K562 treated with DMSO at 1 percent for 24 hours (cell line): ENCODE measurements around the gene STK36. TPM values are rescaled to one million over a fixed set of nuclear protein-coding genes. Genes with fewer than 3 reads are reported as not detected.

ENCODE experiments used
- total RNA-seq: library from RNA; unstranded; fragments of 300-600 nt; gene quantifications from 2 replicates; pipeline ENCODE4 v1.2.3, GENCODE V29; 2022; ENCODE audit warnings: low read depth; ENCODE audit not compliant: insufficient read depth

The STK36 gene, protein sequence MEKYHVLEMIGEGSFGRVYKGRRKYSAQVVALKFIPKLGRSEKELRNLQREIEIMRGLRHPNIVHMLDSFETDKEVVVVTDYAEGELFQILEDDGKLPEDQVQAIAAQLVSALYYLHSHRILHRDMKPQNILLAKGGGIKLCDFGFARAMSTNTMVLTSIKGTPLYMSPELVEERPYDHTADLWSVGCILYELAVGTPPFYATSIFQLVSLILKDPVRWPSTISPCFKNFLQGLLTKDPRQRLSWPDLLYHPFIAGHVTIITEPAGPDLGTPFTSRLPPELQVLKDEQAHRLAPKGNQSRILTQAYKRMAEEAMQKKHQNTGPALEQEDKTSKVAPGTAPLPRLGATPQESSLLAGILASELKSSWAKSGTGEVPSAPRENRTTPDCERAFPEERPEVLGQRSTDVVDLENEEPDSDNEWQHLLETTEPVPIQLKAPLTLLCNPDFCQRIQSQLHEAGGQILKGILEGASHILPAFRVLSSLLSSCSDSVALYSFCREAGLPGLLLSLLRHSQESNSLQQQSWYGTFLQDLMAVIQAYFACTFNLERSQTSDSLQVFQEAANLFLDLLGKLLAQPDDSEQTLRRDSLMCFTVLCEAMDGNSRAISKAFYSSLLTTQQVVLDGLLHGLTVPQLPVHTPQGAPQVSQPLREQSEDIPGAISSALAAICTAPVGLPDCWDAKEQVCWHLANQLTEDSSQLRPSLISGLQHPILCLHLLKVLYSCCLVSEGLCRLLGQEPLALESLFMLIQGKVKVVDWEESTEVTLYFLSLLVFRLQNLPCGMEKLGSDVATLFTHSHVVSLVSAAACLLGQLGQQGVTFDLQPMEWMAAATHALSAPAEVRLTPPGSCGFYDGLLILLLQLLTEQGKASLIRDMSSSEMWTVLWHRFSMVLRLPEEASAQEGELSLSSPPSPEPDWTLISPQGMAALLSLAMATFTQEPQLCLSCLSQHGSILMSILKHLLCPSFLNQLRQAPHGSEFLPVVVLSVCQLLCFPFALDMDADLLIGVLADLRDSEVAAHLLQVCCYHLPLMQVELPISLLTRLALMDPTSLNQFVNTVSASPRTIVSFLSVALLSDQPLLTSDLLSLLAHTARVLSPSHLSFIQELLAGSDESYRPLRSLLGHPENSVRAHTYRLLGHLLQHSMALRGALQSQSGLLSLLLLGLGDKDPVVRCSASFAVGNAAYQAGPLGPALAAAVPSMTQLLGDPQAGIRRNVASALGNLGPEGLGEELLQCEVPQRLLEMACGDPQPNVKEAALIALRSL (N-terminal part only)
- 4.2 and 9.9 TPM in 2 replicates for total RNA-seq

DNA sequence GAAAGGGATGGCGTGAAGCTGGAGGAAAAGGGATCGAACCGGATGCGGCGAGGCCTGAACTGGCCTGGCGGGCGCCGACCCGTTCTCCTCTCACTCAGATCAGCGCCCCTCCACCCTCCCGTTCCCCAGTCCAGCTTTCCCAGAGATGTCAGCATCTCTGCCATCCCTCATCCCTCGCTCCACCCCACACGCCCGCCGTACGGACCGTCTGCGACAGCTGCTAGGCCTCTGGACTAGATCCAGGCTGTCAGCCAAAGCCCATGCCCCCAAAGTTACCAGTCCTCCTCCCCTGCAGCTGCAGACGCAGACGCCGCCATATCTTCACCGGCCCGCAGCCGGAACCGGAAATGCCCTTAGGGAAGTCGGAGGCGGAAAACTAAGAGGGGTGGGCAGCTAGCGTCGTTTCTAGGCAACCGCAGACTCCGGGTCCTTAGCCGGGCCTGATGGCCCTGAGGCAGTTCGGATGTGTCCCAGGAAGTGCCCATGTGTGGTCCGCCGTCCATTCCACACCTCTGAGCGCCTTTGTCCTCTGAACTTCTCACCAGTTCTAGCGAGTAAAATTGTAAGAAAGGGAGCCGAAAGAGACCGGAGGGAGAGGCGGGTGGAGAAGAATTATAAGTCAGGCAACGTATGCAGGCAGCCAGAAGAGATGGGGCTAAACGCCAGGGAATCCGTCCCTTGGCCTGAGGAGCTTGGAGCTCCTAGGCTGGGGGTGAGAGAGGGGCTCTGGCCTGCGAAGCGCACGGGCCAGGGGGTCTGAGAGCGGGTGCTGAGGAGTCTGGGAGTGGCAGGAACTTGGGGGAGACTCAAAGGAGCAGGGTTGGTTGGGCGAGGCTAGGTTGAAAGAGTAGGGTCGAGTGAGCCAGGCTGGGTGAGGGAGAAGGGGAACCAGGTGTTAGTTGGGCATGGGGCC, at the start of gene STK36, which contains the start of gene RNF25:
Gene STK36, plus strand, starts transcription at position 433 of the 913 bp plus-strand sequence. CDS start 744 bp downstream, outside the sequence.
Gene RNF25, minus strand, starts transcription at position 349 of the 913 bp plus-strand sequence. Its CDS starts 32 bp downstream, at position 317.

DNA sequence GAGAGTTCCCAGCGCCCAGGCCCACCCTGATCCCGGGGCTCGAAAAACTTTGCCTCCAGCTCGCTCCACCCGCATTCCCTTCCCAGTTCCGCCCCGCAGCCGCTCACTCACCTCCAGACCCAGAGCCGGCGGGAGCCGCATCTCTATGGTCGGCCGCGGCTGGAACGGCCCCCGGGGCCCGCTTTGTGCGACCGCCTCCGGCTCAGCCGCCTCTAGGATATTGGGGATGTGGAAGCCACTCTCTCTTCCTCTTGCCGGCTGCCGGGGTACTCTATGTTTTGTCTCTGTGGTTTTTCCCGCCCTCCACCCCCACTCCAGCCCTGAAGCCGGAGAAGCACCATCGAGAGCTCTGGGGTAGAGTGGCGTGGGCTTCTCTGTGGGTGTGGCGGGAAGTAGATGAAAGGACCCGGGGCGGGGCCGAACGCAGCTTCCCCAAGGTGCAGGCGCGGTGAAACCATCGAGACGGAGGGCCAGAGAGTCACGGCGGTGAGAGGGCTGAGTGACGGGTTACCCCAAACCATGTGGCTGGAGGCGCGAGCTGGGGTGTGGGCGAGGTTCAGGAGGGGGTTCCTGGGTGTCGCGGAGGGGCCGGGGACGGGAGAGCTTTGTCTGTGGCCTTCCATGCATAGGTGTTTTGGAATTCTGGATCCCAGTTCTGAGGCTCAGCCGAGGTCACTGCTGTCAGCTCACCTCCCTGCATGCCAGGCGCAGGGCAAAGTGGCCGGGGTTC, 12.5 kb upstream of the STK36 start, which contains the start of the genes BCS1L and ZNF142:
Gene BCS1L, plus strand, starts transcription at position 426 of the 730 bp plus-strand sequence. CDS start 1,305 bp downstream, outside the sequence.
Gene ZNF142, minus strand, starts transcription at position 366 of the 730 bp plus-strand sequence. CDS start 3,194 bp downstream, outside the sequence.

DNA sequence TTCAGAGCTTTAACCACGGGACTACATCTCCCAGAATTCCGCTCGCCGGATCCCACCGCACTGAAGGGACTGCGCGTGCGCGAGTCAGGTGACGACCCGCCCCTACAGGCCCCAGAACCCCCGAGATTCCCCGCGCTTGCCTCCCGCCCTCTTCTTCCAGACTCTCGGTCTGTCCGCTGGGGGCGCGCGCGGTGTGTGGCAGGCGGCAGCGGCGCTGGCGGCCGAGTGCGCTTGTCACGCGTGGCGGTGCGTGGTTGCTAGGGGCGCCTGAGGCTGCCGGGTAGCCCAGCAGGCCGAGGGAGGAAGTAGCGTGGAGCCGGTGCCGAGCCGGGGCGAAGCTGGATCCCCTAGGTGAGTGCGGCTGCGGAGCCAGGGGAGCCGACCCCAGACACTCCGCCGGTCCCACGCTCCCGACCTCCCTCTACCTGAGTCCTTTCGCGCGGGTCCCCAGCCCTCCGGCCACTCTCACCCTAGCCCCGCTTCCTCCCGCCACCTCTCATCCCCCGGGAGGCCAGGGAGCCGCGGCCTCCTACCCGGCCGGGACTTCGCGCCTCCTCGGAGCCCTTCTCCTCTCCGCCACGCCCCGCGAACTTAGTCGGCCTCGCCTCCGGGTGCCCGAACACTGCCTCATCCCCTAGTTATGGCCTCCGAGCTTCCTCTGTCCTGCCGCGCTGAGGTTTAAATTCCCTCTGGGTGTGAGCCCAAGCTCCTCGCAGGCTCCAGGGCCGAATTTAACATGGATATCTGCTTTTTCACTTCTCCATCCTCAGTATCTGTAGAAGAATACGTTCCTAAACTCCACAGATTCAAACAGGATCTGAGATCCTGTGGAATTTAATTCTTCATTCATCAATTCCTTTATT, 39.0 kb downstream of the STK36 start, which contains the start of gene TTLL4:
Gene TTLL4, plus strand, starts transcription at position 149 of the 863 bp plus-strand sequence. CDS start 26,842 bp downstream, outside the sequence.

Other genes starting within 250 kb of the STK36 start
- 2.8 and 2.9 TPM in 2 replicates for gene USP37, start 103.7 kb upstream of the STK36 start, total RNA-seq
- gene CNOT9, start 103.2 kb upstream of the STK36 start, total RNA-seq, result 15.4 and 20.9 TPM in 2 replicates
- gene PLCD4, start 64.2 kb upstream of the STK36 start, total RNA-seq, result 0.42 TPM in 1 of 2 replicates, not detected in the other
- gene ZNF142, start 12.5 kb upstream of the STK36 start, total RNA-seq, result 11.0 and 12.2 TPM in 2 replicates
- gene BCS1L, start 12.4 kb upstream of the STK36 start, total RNA-seq, result 25.1 and 29.3 TPM in 2 replicates
- gene RNF25, start 84 bp upstream of the STK36 start, total RNA-seq, result 22.8 and 25.3 TPM in 2 replicates
- gene TTLL4, start 38.7 kb downstream of the STK36 start, total RNA-seq, result 44.1 and 44.3 TPM in 2 replicates
- gene CYP27A1, start 110.1 kb downstream of the STK36 start, total RNA-seq, result 0.15 TPM in 1 of 2 replicates, not detected in the other
- gene PRKAG3, start 159.7 kb downstream of the STK36 start, total RNA-seq, result not detected in 2 replicates
- gene WNT6, start 187.7 kb downstream of the STK36 start, total RNA-seq, result not detected in 2 replicates
- 0.20 TPM in 1 of 2 replicates, not detected in the other for gene WNT10A, start 208.8 kb downstream of the STK36 start, total RNA-seq